Measurements from ENCODE around the gene C1orf53.

GRCh38 chr1:197937381-197937780, 35.0 kb downstream of the C1orf53 start:
- TF ChIP-seq CTCF (IDR thresholded peaks at IDR 0.05) (no peak), EZH2 (IDR thresholded peaks at IDR 0.05; ENCODE audit: borderline replicate concordance, insufficient read depth, low read depth, low read length, poor library complexity, severe bottlenecking) (no peak)

All from B cell (primary cell).